A673 (cell line): ENCODE measurements around the gene DNAH9.

Experiments
- EZH2 ChIP-seq: fragments of 200-600 bp; sonication (generic); IDR thresholded peaks from 2 replicates; pipeline ENCODE4 v1.6.1; 2017; ENCODE audit warnings: borderline replicate concordance, low read depth, mild to moderate bottlenecking, mixed read lengths, antibody characterized with exemption, low read length; ENCODE audit not compliant: poor library complexity, severe bottlenecking
- TF ChIP-seq, protein P1 (sequence below): fragments of 300-800, 200-600 bp; sonication (generic); conservative IDR thresholded peaks from 2 replicates; pipeline ENCODE4 v1.5.1; 2017; ENCODE audit warnings: low read depth, mild to moderate bottlenecking, antibody characterized with exemption, low read length, moderate library complexity, mixed read lengths

- no peak for TF ChIP-seq EZH2
- TF ChIP-seq, protein P1, sequence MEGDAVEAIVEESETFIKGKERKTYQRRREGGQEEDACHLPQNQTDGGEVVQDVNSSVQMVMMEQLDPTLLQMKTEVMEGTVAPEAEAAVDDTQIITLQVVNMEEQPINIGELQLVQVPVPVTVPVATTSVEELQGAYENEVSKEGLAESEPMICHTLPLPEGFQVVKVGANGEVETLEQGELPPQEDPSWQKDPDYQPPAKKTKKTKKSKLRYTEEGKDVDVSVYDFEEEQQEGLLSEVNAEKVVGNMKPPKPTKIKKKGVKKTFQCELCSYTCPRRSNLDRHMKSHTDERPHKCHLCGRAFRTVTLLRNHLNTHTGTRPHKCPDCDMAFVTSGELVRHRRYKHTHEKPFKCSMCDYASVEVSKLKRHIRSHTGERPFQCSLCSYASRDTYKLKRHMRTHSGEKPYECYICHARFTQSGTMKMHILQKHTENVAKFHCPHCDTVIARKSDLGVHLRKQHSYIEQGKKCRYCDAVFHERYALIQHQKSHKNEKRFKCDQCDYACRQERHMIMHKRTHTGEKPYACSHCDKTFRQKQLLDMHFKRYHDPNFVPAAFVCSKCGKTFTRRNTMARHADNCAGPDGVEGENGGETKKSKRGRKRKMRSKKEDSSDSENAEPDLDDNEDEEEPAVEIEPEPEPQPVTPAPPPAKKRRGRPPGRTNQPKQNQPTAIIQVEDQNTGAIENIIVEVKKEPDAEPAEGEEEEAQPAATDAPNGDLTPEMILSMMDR = no peak
These were observed 250.1 kb downstream of the DNAH9 start for GRCh38 chr17:11848330-11848729.
